OCI-LY7 (cell line): ENCODE results near the gene HSPBAP1. TPM values are rescaled to one million over a fixed set of nuclear protein-coding genes. Genes with fewer than 3 reads are reported as not detected.

Experiments
- BruUV-seq: library from RNA; stranded (reverse); fragments of 400-500 nt; replicated peaks from 2 replicates; lab custom pipeline; 2021; lab: Mats Ljungman, UMichigan
- CTCF ChIA-PET: fragments of 300-600 bp; sonication (Branson Sonifier 250); formaldehyde crosslinking; loops from one replicate; lab custom pipeline; 2022; ENCODE audit warnings: antibody characterized with exemption; ENCODE audit not compliant: unreplicated experiment; lab: Charles Lee
- POLR2A ChIA-PET: fragments of 300-600 bp; sonication (Branson Sonifier 250); formaldehyde crosslinking; loops from one replicate; lab custom pipeline; 2022; ENCODE audit warnings: antibody characterized with exemption; lab: Charles Lee
- DNase-seq: peaks from one replicate; pipeline ENCODE4 v3.0.0-alpha.2; 2015; ENCODE audit warnings: low spot score
- H2AFZ ChIP-seq: fragments of 200-600 bp; sonication (generic), shearing (Covaris generic); 2 replicates; pipeline ENCODE4 v1.6.1; 2014; ENCODE audit warnings: mild to moderate bottlenecking, antibody characterized with exemption, low read length, moderate library complexity
- H3K27ac ChIP-seq: fragments of 200-600 bp; sonication (generic); 2 replicates; pipeline ENCODE4 v1.5.1; 2014; ENCODE audit warnings: mixed run types, low read depth, mild to moderate bottlenecking, moderate library complexity, low read length, inconsistent platforms; ENCODE audit not compliant: poor library complexity, severe bottlenecking
- H3K36me3 ChIP-seq: fragments of 200-600 bp; sonication (generic); 2 replicates; pipeline ENCODE4 v1.6.1; 2014; ENCODE audit warnings: mild to moderate bottlenecking, antibody characterized with exemption, low read length, moderate library complexity, mixed read lengths; ENCODE audit not compliant: insufficient read depth
- H3K4me1 ChIP-seq: fragments of 200-600 bp; sonication (generic); 2 replicates; pipeline ENCODE4 v1.5.1; 2014; ENCODE audit warnings: mild to moderate bottlenecking, low read length; ENCODE audit not compliant: insufficient read depth, poor library complexity, severe bottlenecking
- H3K4me2 ChIP-seq: fragments of 200-600 bp; sonication (generic); 2 replicates; pipeline ENCODE4 v1.6.1; 2014; ENCODE audit warnings: mild to moderate bottlenecking, low read length
- H3K4me3 ChIP-seq: fragments of 200-600 bp; sonication (generic); 2 replicates; pipeline ENCODE4 v1.5.1; 2014; ENCODE audit warnings: mild to moderate bottlenecking, low read depth, low read length; ENCODE audit not compliant: poor library complexity, severe bottlenecking
- H3K79me2 ChIP-seq: fragments of 200-600 bp; sonication (generic); 2 replicates; pipeline ENCODE4 v1.6.1; 2016; ENCODE audit warnings: low read depth, mild to moderate bottlenecking, low read length, moderate library complexity, mixed read lengths; ENCODE audit not compliant: insufficient read depth
- H3K9me2 ChIP-seq: fragments of 200-600 bp; sonication (generic); 2 replicates; pipeline ENCODE4 v1.6.1; 2016; ENCODE audit warnings: mild to moderate bottlenecking, low read length, mixed read lengths; ENCODE audit not compliant: insufficient read depth
- H3K9me3 ChIP-seq: fragments of 200-600 bp; sonication (generic); 2 replicates; pipeline ENCODE4 v1.6.1; 2014; ENCODE audit warnings: mild to moderate bottlenecking, mixed run types, low read length, mixed read lengths
- H4K20me1 ChIP-seq: fragments of 200-600 bp; sonication (generic); 2 replicates; pipeline ENCODE4 v1.6.1; 2014; ENCODE audit warnings: mild to moderate bottlenecking, antibody characterized with exemption, low read length, moderate library complexity, mixed read lengths; ENCODE audit not compliant: insufficient read depth
- EZH2phosphoT487 ChIP-seq: fragments of 200-600 bp; sonication (generic); IDR thresholded peaks from 2 replicates; pipeline ENCODE4 v1.6.1; 2018; ENCODE audit warnings: low read depth, borderline replicate concordance, mild to moderate bottlenecking, mixed run types, antibody characterized with exemption, low read length, moderate library complexity, mixed read lengths
- intact Hi-C: fragments of 100-400 bp; cut with micrococcal nuclease; formaldehyde crosslinking; loops from one replicate; pipeline ENCODE4 v1.10.0; 2022; ENCODE audit not compliant: unreplicated experiment
- total RNA-seq, 2 experiments: library from RNA; depleted of rRNA in 1 of 2; stranded (reverse); fragments of >200 nt in 1 of 2; shearing (Covaris generic) in 1 of 2; gene quantifications; 2 replicates each; pipeline ENCODE4 v1.2.3, GENCODE V29; 2014 to 2022
- TF ChIP-seq, protein P1 (sequence below): fragments of 200-600 bp; sonication (generic); conservative IDR thresholded peaks from 2 replicates; pipeline ENCODE4 v1.5.1; 2014; ENCODE audit warnings: mild to moderate bottlenecking, antibody characterized with exemption, low read length, moderate library complexity, mixed read lengths

HSPBAP1 gene
- total RNA-seq, 2 experiments from 2014 or later, result 11.9 to 18.6 TPM

DNA sequence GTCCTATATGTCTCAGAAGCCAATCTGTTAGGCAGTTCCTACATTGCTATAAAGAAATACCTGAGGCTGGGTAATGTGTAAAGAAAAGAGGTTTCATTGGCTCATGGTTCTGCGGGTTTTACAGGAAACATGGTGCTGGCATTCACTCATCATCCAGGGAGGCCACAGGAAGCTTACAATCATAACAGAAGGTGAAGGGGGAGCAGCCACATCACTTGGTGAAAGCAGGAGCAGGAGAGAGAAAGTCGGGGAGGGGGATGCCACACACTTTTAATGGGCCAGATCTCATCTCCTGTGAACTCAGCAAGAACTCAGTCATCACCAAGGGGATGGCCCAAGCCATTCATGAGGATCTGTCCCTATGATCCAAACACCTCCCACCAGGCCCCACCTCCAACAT lies 10.3 kb upstream of the HSPBAP1 start:
- no peak for DNase-seq
- intact Hi-C loops, result no loop called here
- no peak overlapping the region for H3K27ac ChIP-seq
- BruUV-seq, result no TSS peak
- no peak overlapping the region for H2AFZ ChIP-seq
- CTCF ChIA-PET, result interaction anchor here (0.6 kb wide), 1 partner anchor 245 kb away, joined by 4 read pairs; no protein-coding TSS in a partner anchor
- H3K4me1 ChIP-seq, result no peaks in the 10 kb centered on the region
- no peak overlapping the region for H3K4me2 ChIP-seq
- H3K4me3 ChIP-seq, result no peak overlapping the region
- no peaks in the 10 kb centered on the region for H3K9me3 ChIP-seq
- POLR2A ChIA-PET, result no interaction called here
- TF ChIP-seq, protein P1, sequence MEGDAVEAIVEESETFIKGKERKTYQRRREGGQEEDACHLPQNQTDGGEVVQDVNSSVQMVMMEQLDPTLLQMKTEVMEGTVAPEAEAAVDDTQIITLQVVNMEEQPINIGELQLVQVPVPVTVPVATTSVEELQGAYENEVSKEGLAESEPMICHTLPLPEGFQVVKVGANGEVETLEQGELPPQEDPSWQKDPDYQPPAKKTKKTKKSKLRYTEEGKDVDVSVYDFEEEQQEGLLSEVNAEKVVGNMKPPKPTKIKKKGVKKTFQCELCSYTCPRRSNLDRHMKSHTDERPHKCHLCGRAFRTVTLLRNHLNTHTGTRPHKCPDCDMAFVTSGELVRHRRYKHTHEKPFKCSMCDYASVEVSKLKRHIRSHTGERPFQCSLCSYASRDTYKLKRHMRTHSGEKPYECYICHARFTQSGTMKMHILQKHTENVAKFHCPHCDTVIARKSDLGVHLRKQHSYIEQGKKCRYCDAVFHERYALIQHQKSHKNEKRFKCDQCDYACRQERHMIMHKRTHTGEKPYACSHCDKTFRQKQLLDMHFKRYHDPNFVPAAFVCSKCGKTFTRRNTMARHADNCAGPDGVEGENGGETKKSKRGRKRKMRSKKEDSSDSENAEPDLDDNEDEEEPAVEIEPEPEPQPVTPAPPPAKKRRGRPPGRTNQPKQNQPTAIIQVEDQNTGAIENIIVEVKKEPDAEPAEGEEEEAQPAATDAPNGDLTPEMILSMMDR, result no peak
- TF ChIP-seq EZH2phosphoT487, result no peak
- no peaks in the 10 kb centered on the region for H3K36me3 ChIP-seq
- H3K9me2 ChIP-seq, result no peaks in the 10 kb centered on the region
- H4K20me1 ChIP-seq, result no peaks in the 10 kb centered on the region
- H3K79me2 ChIP-seq, result no peaks in the 10 kb centered on the region

DNA sequence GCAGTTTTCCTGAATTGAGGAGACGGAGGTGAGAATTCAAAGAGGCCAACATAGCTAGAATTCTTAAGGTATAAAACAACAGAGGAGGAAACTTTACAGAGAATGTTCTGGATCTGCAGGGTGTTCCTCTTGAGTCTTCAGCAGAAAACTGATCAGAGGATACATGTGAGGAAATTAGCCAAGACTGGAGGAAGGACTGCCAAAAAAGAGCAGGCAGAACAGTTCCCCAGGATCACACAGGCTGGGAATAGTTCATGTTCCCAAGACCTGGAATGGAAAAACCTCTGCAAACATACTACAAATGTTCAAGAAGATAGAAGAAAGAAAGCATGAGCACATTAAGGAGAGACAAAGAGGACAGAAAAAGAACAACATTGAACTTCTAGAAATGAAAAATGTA lies 8.7 kb upstream of the HSPBAP1 start:
- Histone ChIP-seq H3K4me1 (no peaks in the 10 kb centered on the region), H3K9me2 (no peaks in the 10 kb centered on the region), H3K9me3 (no peaks in the 10 kb centered on the region), H3K36me3 (no peaks in the 10 kb centered on the region), H3K4me3 (no peak overlapping the region), H3K27ac (no peak overlapping the region), H3K4me2 (no peak overlapping the region), H2AFZ (no peak overlapping the region), H3K79me2 (no peaks in the 10 kb centered on the region), H4K20me1 (no peaks in the 10 kb centered on the region)
- ChIA-PET CTCF (no interaction called here), POLR2A (no interaction called here)
- DNase-seq, result no peak
- no peak for TF ChIP-seq EZH2phosphoT487
- TF ChIP-seq, protein P1, result no peak
- intact Hi-C loops, result no loop called here
- BruUV-seq, result no TSS peak

DNA sequence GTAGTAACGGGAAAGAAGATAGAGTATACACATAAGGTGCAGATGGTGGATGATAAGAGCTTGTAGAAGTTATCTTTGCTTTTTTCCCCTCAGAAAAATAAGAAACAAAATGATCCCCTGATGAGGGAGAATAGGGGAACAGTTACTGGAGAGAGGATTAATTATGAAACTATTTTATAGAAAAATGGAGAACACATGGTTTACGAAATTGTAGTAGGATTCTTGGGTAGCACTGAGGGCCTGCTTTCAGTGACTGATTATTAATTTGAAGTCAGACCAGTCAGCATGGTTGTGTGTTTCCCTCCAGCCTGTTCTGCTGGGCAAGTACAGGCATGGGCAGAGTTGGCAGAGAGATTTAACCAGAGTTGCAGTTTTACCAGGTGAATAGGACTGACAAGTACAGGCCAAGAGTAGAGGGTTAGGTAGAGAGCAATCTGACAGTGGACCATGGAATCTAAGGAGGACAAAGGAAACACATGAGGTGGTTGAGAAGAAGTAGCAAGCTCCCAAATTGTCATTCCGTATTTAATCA lies 7.1 kb upstream of the HSPBAP1 start:
- BruUV-seq, result no TSS peak
- TF ChIP-seq EZH2phosphoT487, result no peak
- TF ChIP-seq, protein P1, result no peak
- CTCF ChIA-PET, result no interaction called here
- Histone ChIP-seq H3K9me3 (no peaks in the 10 kb centered on the region), H3K79me2 (no peaks in the 10 kb centered on the region), H3K27ac (no peak overlapping the region), H3K4me3 (no peak overlapping the region), H3K4me2 (no peak overlapping the region), H3K36me3 (no peaks in the 10 kb centered on the region), H2AFZ (no peak overlapping the region), H3K4me1 (peaks cover 4% of the 10 kb centered on the region), H4K20me1 (no peaks in the 10 kb centered on the region), H3K9me2 (no peaks in the 10 kb centered on the region)
- no peak for DNase-seq
- intact Hi-C loops, result no loop called here
- POLR2A ChIA-PET, result no interaction called here
